GM12864 (cell line): ENCODE data around the gene HOXD8.

Source experiments
- DNase-seq: peaks from one replicate; pipeline ENCODE4 v3.0.0-alpha.2; 2011; ENCODE audit warnings: low read depth
- H3K4me3 ChIP-seq: 2 replicates; pipeline ENCODE4 v1.5.1; 2011; ENCODE audit warnings: mild to moderate bottlenecking, low read depth, low read length, control low read depth
- CTCF ChIP-seq: IDR thresholded peaks from 2 replicates; pipeline ENCODE4 v1.5.1; 2011; ENCODE audit warnings: low read depth, mild to moderate bottlenecking, moderate library complexity, low read length, control low read depth, inconsistent platforms; ENCODE audit errors: missing control alignments

HOXD8 gene

GRCh38 chr2:176087330-176088047 is 42.0 kb upstream of the HOXD8 start:
- TF ChIP-seq CTCF: no peak
- no peak overlapping the region for H3K4me3 ChIP-seq
- DNase-seq: no peak

GRCh38 chr2:176088048-176088936 is 41.2 kb upstream of the HOXD8 start:
- no peak overlapping the region for H3K4me3 ChIP-seq
- DNase-seq: no peak
- peak; percentile 74 for TF ChIP-seq CTCF

GRCh38 chr2:176088937-176089842 is 40.3 kb upstream of the HOXD8 start:
- no peak for DNase-seq
- no peak for TF ChIP-seq CTCF
- H3K4me3 ChIP-seq: no peak overlapping the region

GRCh38 chr2:176089843-176090395 is 39.6 kb upstream of the HOXD8 start:
- no peak for DNase-seq
- no peak overlapping the region for H3K4me3 ChIP-seq
- TF ChIP-seq CTCF: no peak

GRCh38 chr2:176090862-176091261 is 38.6 kb upstream of the HOXD8 start:
- TF ChIP-seq CTCF: no peak
- no peak overlapping the region for H3K4me3 ChIP-seq
- no peak for DNase-seq
